K562 (cell line): ENCODE data around the gene CIAO2B. TPM values are rescaled to one million over a fixed set of nuclear protein-coding genes. Genes with fewer than 3 reads are reported as not detected.

Experiments used
- ASH1L ChIP-seq: fragments of 450-650 bp; IDR thresholded peaks from 2 replicates; pipeline ENCODE4 v1.6.1; 2018; ENCODE audit warnings: borderline replicate concordance, mild to moderate bottlenecking, low read depth; ENCODE audit not compliant: partially characterized antibody
- CBX5 ChIP-seq: IDR thresholded peaks from 2 replicates; pipeline ENCODE4 v1.6.1; 2014; ENCODE audit warnings: low read depth, borderline replicate concordance
- MEF2D ChIP-seq: conservative IDR thresholded peaks from 2 replicates; pipeline ENCODE4 v1.6.1; 2016; ENCODE audit warnings: low read depth, missing genetic modification characterization, missing compliant biosample characterization
- NFIX ChIP-seq: fragments of 250-450 bp; sonication (Bioruptor Pico); IDR thresholded peaks from 2 replicates; pipeline ENCODE4 v1.4.0; 2020; ENCODE audit warnings: low read depth, mild to moderate bottlenecking, moderate library complexity
- POLR3A ChIP-seq: IDR thresholded peaks from 2 replicates; pipeline ENCODE4 v1.6.1; 2011; ENCODE audit warnings: borderline replicate concordance, mild to moderate bottlenecking, moderate library complexity; ENCODE audit not compliant: insufficient read length, insufficient read depth; ENCODE audit errors: extremely low read depth
- POU5F1 ChIP-seq: fragments of 150-350 bp; IDR thresholded peaks from 2 replicates; pipeline ENCODE4 v1.6.1; 2014; ENCODE audit warnings: borderline replicate concordance, low read length, low read depth, mild to moderate bottlenecking; ENCODE audit not compliant: partially characterized antibody
- RBM34 ChIP-seq: fragments of 200-400 bp; formaldehyde crosslinking; IDR thresholded peaks from 2 replicates; pipeline ENCODE4 v1.6.1; 2018; ENCODE audit warnings: low read length, borderline replicate concordance; ENCODE audit not compliant: insufficient read depth
- RUNX1 ChIP-seq: sonication (generic); IDR thresholded peaks from 2 replicates; pipeline ENCODE4 v1.6.1; 2016; ENCODE audit warnings: antibody characterized with exemption, low read depth
- SOX6 ChIP-seq: fragments of 450-650 bp; IDR thresholded peaks from 2 replicates; pipeline ENCODE4 v1.6.1; 2014; ENCODE audit warnings: mild to moderate bottlenecking
- TCF7L2 ChIP-seq: fragments of 150-350 bp; IDR thresholded peaks from 2 replicates; pipeline ENCODE4 v1.6.1; 2016; ENCODE audit warnings: low read depth, mild to moderate bottlenecking, low read length, moderate library complexity
- ZFP36 ChIP-seq: fragments of 150-350 bp; IDR thresholded peaks from 2 replicates; pipeline ENCODE4 v1.6.1; 2018; ENCODE audit warnings: low read length, low read depth; ENCODE audit not compliant: partially characterized antibody
- ZNF217 ChIP-seq: sonication (generic); formaldehyde crosslinking; IDR thresholded peaks from 2 replicates; pipeline ENCODE4 v1.8.0; 2022; ENCODE audit warnings: mild to moderate bottlenecking, missing genetic modification reagents
- polyA plus RNA-seq, 8 experiments: library from polyadenylated mRNA; depleted of rRNA in 4 of 8; stranded (reverse) in 5 of 8; unstranded in 3 of 8; fragments of >200 nt; fragmentation: Nextera tagmentation in 2 of 8; fragmentation: Illumina TruSeq in 1 of 8; extraction: Ambion mirVana in 2 of 8; extraction: Trizol in 1 of 8; gene quantifications; 2 replicates each; pipeline versions ENCODE4 v1.2.1 to v1.2.3, GENCODE V29; 2011 to 2014; ENCODE audit warnings: inconsistent platforms in 1 of 8, missing spikeins in 1 of 8
- total RNA-seq, 7 experiments: library from RNA; depleted of rRNA in 6 of 7; stranded (reverse); fragments of >200 nt in 6 of 7; fragmentation: Illumina TruSeq in 2 of 7; extraction: Trizol in 2 of 7; gene quantifications; 2 replicates each; pipeline versions ENCODE4 v1.2.1 to v1.2.3, GENCODE V29; 2011 to 2021; ENCODE audit warnings: low replicate concordance in 1 of 7
- TF ChIP-seq, protein P1 (sequence below), 2 experiments: fragments of 150-350 bp in 1 of 2; IDR thresholded peaks; 2 replicates each; pipeline ENCODE4 v1.6.1; 2012 to 2016; ENCODE audit warnings: low read depth in 2 of 2, low read length in 2 of 2, mild to moderate bottlenecking in 1 of 2, moderate library complexity in 1 of 2
- TF ChIP-seq, protein P2 (sequence below): fragments of 450-650 bp; formaldehyde crosslinking; IDR thresholded peaks from 2 replicates; pipeline ENCODE4 v1.4.0; 2020; ENCODE audit warnings: mild to moderate bottlenecking, moderate library complexity
- TF ChIP-seq, protein P3 (sequence below), 2 experiments: fragments of 450-650 bp; IDR thresholded peaks; 2 replicates each; pipeline ENCODE4 v1.6.1; 2016
- TF ChIP-seq, protein P4 (sequence below): fragments of 450-650 bp; IDR thresholded peaks from 2 replicates; pipeline ENCODE4 v1.6.1; 2017; ENCODE audit warnings: antibody characterized with exemption
- TF ChIP-seq, protein P5 (sequence below): fragments of 450-650 bp; conservative IDR thresholded peaks from 2 replicates; pipeline ENCODE4 v1.6.1; 2016; ENCODE audit warnings: missing genetic modification characterization, low read depth, mild to moderate bottlenecking, missing compliant biosample characterization, moderate library complexity

The CIAO2B gene
- total and polyA plus RNA-seq, 9 of the 15 experiments (the other 6 are each of a cell fraction or from before 2014, with no cell fraction given), result 86.8 to 182 (median 113) TPM

DNA sequence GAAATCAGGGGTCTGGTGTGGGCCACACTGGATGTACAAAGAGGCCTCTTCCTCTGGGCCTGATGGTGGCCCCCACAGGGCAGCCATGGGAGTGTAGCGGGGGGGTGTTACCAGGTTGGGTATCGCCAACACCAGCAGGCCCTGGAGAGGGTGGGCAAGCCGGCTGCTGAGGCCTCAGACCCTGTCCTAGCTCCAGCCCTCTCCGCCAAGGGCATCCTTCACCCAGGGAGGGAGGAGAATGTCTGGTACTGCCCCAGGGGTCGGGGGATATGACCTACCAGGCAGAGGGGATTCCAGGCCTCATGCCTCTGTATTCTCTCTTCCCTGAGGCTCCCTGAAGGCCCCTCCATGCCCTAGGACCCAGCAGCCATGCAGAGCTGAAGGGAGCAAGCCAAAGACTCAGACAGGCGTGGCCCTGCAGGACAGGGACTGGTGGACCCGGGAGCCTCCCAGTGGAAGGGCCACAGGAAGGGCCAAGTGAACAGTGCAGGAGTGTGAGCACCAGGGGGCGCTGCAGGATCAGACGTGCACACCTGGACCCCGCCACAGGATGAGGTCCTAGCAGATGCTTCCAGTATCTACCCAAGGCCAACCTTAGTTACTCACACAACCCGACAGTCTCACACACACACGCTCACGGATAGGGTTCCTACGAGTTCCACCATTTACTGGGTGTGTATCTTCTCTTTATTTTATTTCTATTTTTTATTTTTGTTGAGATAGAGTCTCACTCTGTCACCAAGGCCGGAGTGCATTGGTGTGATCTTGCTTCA is 43.3 kb upstream of the CIAO2B start (continued):
- no peak for TF ChIP-seq POLR3A
- TF ChIP-seq, protein P1, sequence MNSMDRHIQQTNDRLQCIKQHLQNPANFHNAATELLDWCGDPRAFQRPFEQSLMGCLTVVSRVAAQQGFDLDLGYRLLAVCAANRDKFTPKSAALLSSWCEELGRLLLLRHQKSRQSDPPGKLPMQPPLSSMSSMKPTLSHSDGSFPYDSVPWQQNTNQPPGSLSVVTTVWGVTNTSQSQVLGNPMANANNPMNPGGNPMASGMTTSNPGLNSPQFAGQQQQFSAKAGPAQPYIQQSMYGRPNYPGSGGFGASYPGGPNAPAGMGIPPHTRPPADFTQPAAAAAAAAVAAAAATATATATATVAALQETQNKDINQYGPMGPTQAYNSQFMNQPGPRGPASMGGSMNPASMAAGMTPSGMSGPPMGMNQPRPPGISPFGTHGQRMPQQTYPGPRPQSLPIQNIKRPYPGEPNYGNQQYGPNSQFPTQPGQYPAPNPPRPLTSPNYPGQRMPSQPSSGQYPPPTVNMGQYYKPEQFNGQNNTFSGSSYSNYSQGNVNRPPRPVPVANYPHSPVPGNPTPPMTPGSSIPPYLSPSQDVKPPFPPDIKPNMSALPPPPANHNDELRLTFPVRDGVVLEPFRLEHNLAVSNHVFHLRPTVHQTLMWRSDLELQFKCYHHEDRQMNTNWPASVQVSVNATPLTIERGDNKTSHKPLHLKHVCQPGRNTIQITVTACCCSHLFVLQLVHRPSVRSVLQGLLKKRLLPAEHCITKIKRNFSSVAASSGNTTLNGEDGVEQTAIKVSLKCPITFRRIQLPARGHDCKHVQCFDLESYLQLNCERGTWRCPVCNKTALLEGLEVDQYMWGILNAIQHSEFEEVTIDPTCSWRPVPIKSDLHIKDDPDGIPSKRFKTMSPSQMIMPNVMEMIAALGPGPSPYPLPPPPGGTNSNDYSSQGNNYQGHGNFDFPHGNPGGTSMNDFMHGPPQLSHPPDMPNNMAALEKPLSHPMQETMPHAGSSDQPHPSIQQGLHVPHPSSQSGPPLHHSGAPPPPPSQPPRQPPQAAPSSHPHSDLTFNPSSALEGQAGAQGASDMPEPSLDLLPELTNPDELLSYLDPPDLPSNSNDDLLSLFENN (IDR thresholded peaks at IDR 0.05; ENCODE audit: low read depth in 2 of 2, low read length in 2 of 2), result no peak
- TF ChIP-seq, protein P2, sequence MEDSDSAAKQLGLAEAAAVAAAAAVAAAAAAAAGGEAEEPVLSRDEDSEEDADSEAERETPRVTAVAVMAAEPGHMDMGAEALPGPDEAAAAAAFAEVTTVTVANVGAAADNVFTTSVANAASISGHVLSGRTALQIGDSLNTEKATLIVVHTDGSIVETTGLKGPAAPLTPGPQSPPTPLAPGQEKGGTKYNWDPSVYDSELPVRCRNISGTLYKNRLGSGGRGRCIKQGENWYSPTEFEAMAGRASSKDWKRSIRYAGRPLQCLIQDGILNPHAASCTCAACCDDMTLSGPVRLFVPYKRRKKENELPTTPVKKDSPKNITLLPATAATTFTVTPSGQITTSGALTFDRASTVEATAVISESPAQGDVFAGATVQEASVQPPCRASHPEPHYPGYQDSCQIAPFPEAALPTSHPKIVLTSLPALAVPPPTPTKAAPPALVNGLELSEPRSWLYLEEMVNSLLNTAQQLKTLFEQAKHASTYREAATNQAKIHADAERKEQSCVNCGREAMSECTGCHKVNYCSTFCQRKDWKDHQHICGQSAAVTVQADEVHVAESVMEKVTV (CRISPR knock-in tag), result peak; percentile 93
- no peak for TF ChIP-seq ZNF217 (CRISPR knock-in tag)
- no peak for TF ChIP-seq MEF2D (tag)
- TF ChIP-seq, protein P3, sequence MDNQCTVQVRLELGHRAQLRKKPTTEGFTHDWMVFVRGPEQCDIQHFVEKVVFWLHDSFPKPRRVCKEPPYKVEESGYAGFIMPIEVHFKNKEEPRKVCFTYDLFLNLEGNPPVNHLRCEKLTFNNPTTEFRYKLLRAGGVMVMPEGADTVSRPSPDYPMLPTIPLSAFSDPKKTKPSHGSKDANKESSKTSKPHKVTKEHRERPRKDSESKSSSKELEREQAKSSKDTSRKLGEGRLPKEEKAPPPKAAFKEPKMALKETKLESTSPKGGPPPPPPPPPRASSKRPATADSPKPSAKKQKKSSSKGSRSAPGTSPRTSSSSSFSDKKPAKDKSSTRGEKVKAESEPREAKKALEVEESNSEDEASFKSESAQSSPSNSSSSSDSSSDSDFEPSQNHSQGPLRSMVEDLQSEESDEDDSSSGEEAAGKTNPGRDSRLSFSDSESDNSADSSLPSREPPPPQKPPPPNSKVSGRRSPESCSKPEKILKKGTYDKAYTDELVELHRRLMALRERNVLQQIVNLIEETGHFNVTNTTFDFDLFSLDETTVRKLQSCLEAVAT (IDR thresholded peaks at IDR 0.05), result no peak
- TF ChIP-seq ZFP36, result no peak
- 0 out of 2 replicates have a peak, but pooled peaks have one; percentile 29 for TF ChIP-seq RUNX1
- TF ChIP-seq, protein P4, sequence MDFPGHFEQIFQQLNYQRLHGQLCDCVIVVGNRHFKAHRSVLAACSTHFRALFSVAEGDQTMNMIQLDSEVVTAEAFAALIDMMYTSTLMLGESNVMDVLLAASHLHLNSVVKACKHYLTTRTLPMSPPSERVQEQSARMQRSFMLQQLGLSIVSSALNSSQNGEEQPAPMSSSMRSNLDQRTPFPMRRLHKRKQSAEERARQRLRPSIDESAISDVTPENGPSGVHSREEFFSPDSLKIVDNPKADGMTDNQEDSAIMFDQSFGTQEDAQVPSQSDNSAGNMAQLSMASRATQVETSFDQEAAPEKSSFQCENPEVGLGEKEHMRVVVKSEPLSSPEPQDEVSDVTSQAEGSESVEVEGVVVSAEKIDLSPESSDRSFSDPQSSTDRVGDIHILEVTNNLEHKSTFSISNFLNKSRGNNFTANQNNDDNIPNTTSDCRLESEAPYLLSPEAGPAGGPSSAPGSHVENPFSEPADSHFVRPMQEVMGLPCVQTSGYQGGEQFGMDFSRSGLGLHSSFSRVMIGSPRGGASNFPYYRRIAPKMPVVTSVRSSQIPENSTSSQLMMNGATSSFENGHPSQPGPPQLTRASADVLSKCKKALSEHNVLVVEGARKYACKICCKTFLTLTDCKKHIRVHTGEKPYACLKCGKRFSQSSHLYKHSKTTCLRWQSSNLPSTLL, result no peak
- TF ChIP-seq, protein P5, sequence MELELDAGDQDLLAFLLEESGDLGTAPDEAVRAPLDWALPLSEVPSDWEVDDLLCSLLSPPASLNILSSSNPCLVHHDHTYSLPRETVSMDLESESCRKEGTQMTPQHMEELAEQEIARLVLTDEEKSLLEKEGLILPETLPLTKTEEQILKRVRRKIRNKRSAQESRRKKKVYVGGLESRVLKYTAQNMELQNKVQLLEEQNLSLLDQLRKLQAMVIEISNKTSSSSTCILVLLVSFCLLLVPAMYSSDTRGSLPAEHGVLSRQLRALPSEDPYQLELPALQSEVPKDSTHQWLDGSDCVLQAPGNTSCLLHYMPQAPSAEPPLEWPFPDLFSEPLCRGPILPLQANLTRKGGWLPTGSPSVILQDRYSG (tag), result no peak
- TF ChIP-seq CBX5, result no peak
- no peak for TF ChIP-seq ASH1L
- no peak for TF ChIP-seq POU5F1
- no peak for TF ChIP-seq NFIX (CRISPR knock-in tag)
- no peak for TF ChIP-seq RBM34
- TF ChIP-seq TCF7L2, result no peak
- TF ChIP-seq SOX6, result peak; percentile 30; the same call in 1 of the 2 replicates
